NCI-H2196 (cell line): ENCODE results near the gene FOLR1.

Experiments
- DNase-seq: peaks from one replicate; lab custom pipeline; 2025; ENCODE audit not compliant: unreplicated experiment; lab: John Stamatoyannopoulos, UW

Gene FOLR1

GRCh38 chr11:72222907-72223614 is 31.1 kb downstream of the FOLR1 start:
- peak; percentile 92 for DNase-seq

- peak; percentile 91 for DNase-seq
These were observed 31.9 kb downstream of the FOLR1 start for GRCh38 chr11:72223615-72224563.

GRCh38 chr11:72224564-72225410 is 32.8 kb downstream of the FOLR1 start, which contains the start of gene INPPL1:
Gene INPPL1 (plus strand): TSS chr11:72224767. CDS start chr11:72224985, 218 bp downstream.
- no peak for DNase-seq

- no peak for DNase-seq
These were observed 33.5 kb downstream of the FOLR1 start for GRCh38 chr11:72225411-72225951.

GRCh38 chr11:72226701-72227100 is 34.8 kb downstream of the FOLR1 start:
- DNase-seq, result no peak

GRCh38 chr11:72227316-72228228 is 35.6 kb downstream of the FOLR1 start:
- DNase-seq, result peak; percentile 94

GRCh38 chr11:72228229-72228843 is 36.4 kb downstream of the FOLR1 start:
- peak; percentile 49 for DNase-seq

GRCh38 chr11:72228844-72229231 is 36.9 kb downstream of the FOLR1 start:
- no peak for DNase-seq

- no peak for DNase-seq
These were observed 37.5 kb downstream of the FOLR1 start for GRCh38 chr11:72229336-72229924.

- no peak for DNase-seq
These were observed 38.2 kb downstream of the FOLR1 start for GRCh38 chr11:72229925-72230763.

- DNase-seq, result no peak
These were observed 38.9 kb downstream of the FOLR1 start for GRCh38 chr11:72230764-72231365.

GRCh38 chr11:72231396-72232259 is 39.7 kb downstream of the FOLR1 start:
- no peak for DNase-seq

- no peak for DNase-seq
These were observed 40.5 kb downstream of the FOLR1 start for GRCh38 chr11:72232260-72233055.

GRCh38 chr11:72233056-72233772 is 41.3 kb downstream of the FOLR1 start:
- DNase-seq, result no peak
